WTC11 (cell line): Measurements from ENCODE around the gene GRM8. TPM values are rescaled to one million over a fixed set of nuclear protein-coding genes. Genes with fewer than 3 reads are reported as not detected.

Experiments used
- ATAC-seq: fragments of 200-7000 bp; cut with Tn5 transposase; 2 replicates; pipeline ENCODE4 v1.10.0; 2021; ENCODE audit warnings: mild to moderate bottlenecking, moderate library complexity
- CTCF ChIA-PET: fragments of 300-600 bp; sonication (Branson Sonifier 250); formaldehyde crosslinking; loops from one replicate; lab custom pipeline; 2021; ENCODE audit warnings: antibody characterized with exemption; lab: Charles Lee
- POLR2A ChIA-PET: fragments of 350-600 bp; sonication (Branson Sonifier 250); formaldehyde crosslinking; loops from one replicate; lab custom pipeline; 2021; ENCODE audit warnings: antibody characterized with exemption; lab: Charles Lee
- DNase-seq: peaks from one replicate; pipeline ENCODE4 v3.0.0; 2021; ENCODE audit warnings: low spot score
- H3K27ac Mint-ChIP-seq: 2 replicates; pipeline ENCODE4 v1.8.0; 2021; ENCODE audit warnings: mixed read lengths
- H3K27me3 Mint-ChIP-seq: 2 replicates; pipeline ENCODE4 v1.8.0; 2021; ENCODE audit warnings: low read depth, mild to moderate bottlenecking, moderate library complexity, mixed read lengths
- H3K36me3 Mint-ChIP-seq: 2 replicates; pipeline ENCODE4 v1.8.0; 2021; ENCODE audit warnings: mixed read lengths
- H3K4me1 Mint-ChIP-seq: 2 replicates; pipeline ENCODE4 v1.8.0; 2022; ENCODE audit warnings: mixed read lengths
- H3K4me3 Mint-ChIP-seq: 2 replicates; pipeline ENCODE4 v1.8.0; 2021; ENCODE audit warnings: mild to moderate bottlenecking, moderate library complexity, mixed read lengths
- H3K9me3 Mint-ChIP-seq: 2 replicates; pipeline ENCODE4 v1.8.0; 2021; ENCODE audit warnings: mixed read lengths
- NR2C2 ChIP-seq: sonication (generic); formaldehyde crosslinking; IDR thresholded peaks from 2 replicates; pipeline ENCODE4 v1.8.0; 2022; ENCODE audit warnings: mild to moderate bottlenecking, missing genetic modification reagents
- RORB ChIP-seq: fragments of 250-450 bp; sonication (Bioruptor Pico); IDR thresholded peaks from 2 replicates; pipeline ENCODE4 v1.9.0; 2021; ENCODE audit warnings: mild to moderate bottlenecking
- SOX15 ChIP-seq: fragments of 250-450 bp; sonication (Bioruptor Pico); IDR thresholded peaks from 2 replicates; pipeline ENCODE4 v1.9.0; 2021; ENCODE audit warnings: mild to moderate bottlenecking
- TEAD4 ChIP-seq: sonication (generic); formaldehyde crosslinking; IDR thresholded peaks from 2 replicates; pipeline ENCODE4 v1.8.0; 2022; ENCODE audit warnings: mild to moderate bottlenecking, missing genetic modification reagents
- ZNF138 ChIP-seq: sonication (generic); formaldehyde crosslinking; conservative IDR thresholded peaks from 2 replicates; pipeline ENCODE4 v1.8.1; 2022; ENCODE audit warnings: mild to moderate bottlenecking, moderate library complexity, missing genetic modification reagents
- ZNF671 ChIP-seq: fragments of 250-450 bp; sonication (Bioruptor Pico); IDR thresholded peaks from 2 replicates; pipeline ENCODE4 v1.8.0; 2021; ENCODE audit warnings: mild to moderate bottlenecking
- total RNA-seq: library from RNA; stranded (reverse); gene quantifications from 3 replicates; pipeline ENCODE4 v1.2.3, GENCODE V29; 2021
- TF ChIP-seq, protein P1 (sequence below): fragments of 200-600 bp; IDR thresholded peaks from 2 replicates; pipeline ENCODE4 v1.8.0; 2022; ENCODE audit warnings: antibody characterized with exemption
- TF ChIP-seq, protein P2 (sequence below): fragments of 250-450 bp; sonication (Bioruptor Pico); conservative IDR thresholded peaks from 2 replicates; pipeline ENCODE4 v1.9.0; 2021; ENCODE audit warnings: mild to moderate bottlenecking
- TF ChIP-seq, protein P3 (sequence below): sonication (generic); formaldehyde crosslinking; IDR thresholded peaks from 2 replicates; pipeline ENCODE4 v1.8.0; 2022; ENCODE audit warnings: mild to moderate bottlenecking, missing genetic modification reagents
- TF ChIP-seq, protein P4 (sequence below): sonication (generic); formaldehyde crosslinking; IDR thresholded peaks from 2 replicates; pipeline ENCODE4 v1.8.1; 2023; ENCODE audit warnings: mild to moderate bottlenecking, missing genetic modification reagents
- TF ChIP-seq, protein P5 (sequence below): sonication (generic); formaldehyde crosslinking; IDR thresholded peaks from 2 replicates; pipeline ENCODE4 v1.8.1; 2022; ENCODE audit warnings: low read depth, missing genetic modification reagents, borderline replicate concordance
- TF ChIP-seq, protein P6 (sequence below): fragments of 250-450 bp; sonication (Bioruptor Pico); IDR thresholded peaks from 2 replicates; pipeline ENCODE4 v1.9.0; 2021; ENCODE audit warnings: moderate library complexity, mild to moderate bottlenecking, inconsistent platforms, borderline replicate concordance

Gene GRM8
- total RNA-seq, 1 experiment from 2014 or later, result 2.3 TPM

DNA sequence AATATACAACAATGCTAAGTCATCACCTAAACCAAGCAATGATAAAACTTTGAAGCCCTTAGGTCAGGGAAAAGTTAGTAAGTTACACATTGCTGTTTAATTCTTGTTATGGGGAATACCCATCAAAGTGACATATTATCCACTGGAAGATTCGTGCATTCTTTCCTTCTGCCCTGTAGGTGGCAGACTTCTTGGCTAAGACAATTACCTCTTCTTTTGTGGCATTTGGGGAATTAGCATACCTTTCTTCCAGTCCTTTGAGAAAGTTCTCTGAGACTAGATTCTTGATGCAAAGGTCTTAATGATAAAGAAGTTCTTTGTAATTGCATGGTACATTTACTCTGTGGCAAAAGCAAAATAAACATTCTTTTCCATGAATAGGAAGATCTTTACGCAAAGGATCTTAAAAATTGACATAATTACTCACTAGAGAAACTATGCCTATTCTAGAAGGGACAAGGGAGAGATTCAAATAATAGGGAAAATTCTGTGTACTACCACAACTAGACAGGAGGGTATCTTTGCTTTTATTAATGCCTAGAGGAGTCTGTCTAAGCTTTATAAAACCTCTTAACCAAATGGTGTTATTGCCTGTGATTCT, 395.9 kb downstream of the GRM8 start:
- H3K9me3 Mint-ChIP-seq, result no peaks in the 10 kb centered on the region
- H3K27me3 Mint-ChIP-seq, result no peaks in the 10 kb centered on the region
- H3K27ac Mint-ChIP-seq, result no peak overlapping the region; the same call in 1 of the 2 replicates
- TF ChIP-seq, protein P1, sequence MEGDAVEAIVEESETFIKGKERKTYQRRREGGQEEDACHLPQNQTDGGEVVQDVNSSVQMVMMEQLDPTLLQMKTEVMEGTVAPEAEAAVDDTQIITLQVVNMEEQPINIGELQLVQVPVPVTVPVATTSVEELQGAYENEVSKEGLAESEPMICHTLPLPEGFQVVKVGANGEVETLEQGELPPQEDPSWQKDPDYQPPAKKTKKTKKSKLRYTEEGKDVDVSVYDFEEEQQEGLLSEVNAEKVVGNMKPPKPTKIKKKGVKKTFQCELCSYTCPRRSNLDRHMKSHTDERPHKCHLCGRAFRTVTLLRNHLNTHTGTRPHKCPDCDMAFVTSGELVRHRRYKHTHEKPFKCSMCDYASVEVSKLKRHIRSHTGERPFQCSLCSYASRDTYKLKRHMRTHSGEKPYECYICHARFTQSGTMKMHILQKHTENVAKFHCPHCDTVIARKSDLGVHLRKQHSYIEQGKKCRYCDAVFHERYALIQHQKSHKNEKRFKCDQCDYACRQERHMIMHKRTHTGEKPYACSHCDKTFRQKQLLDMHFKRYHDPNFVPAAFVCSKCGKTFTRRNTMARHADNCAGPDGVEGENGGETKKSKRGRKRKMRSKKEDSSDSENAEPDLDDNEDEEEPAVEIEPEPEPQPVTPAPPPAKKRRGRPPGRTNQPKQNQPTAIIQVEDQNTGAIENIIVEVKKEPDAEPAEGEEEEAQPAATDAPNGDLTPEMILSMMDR, result peak; percentile 52
- TF ChIP-seq NR2C2, result no peak
- no peak for TF ChIP-seq SOX15 (CRISPR knock-in tag)
- TF ChIP-seq, protein P2, sequence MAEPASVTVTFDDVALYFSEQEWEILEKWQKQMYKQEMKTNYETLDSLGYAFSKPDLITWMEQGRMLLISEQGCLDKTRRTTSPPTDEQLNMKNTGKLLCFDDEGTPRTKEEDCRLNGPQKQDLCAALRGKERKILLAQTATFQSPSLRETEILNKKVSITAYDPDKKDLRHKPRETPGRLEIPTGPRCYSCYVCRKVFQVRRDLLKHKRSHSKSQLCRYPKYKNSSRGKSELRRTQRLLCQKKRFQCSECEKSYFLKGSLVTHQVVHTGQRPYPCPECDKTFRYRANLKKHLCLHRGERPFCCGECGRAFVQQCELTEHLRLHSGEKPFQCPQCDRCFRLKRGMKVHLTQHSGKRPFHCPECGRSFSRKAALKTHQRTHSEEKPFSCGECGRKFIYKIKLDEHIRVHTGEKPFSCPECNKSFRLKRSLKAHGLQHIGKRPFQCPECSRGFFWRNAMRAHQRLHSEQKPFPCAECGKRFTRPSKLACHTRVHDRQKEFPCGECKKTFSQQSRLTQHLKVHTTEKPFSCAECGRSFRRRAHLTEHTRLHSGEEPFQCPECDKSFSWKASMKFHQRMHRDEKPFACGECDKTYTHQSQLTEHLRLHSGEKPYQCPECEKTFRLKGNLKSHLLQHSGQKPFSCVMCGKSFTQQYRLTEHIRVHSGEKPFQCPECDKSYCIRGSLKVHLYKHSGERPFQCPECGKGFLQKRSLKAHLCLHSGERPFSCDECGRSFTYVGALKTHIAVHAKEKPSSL (CRISPR knock-in tag), result no peak
- no peak for TF ChIP-seq TEAD4 (CRISPR knock-in tag)
- peaks cover 23% of the 10 kb centered on the region for H3K4me1 Mint-ChIP-seq
- H3K4me3 Mint-ChIP-seq, result no peak overlapping the region
- POLR2A ChIA-PET, result no interaction called here
- no peak for DNase-seq
- CTCF ChIA-PET, result interaction anchor here (0.9 to 1.6 kb wide), 3 partner anchors 8 to 150 kb away, joined by 4 to 6 read pairs (median 4); no protein-coding TSS in a partner anchor
- peak; percentile 86 for ATAC-seq
- H3K36me3 Mint-ChIP-seq, result no peaks in the 10 kb centered on the region

DNA sequence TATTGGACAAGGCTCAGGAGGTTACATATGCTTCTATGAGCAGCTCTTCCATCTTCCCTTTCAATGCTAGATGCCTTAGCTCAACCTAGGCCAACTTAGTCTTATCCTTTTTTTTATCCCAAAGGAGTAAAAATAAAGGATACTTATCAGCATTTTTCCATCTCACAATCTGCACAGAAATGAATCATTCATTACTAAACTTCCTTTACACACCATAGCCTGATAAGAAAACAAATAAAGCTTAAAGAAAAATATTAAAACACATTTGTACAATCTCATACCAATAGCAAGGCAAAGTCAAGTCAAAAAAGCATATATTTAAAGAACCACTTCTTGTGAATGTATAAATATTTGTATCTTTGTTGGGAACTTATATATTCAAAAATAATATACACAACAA, 407.4 kb downstream of the GRM8 start:
- ChIA-PET POLR2A (no interaction called here), CTCF (no interaction called here)
- no peaks in the 10 kb centered on the region for H3K36me3 Mint-ChIP-seq
- no peaks in the 10 kb centered on the region; the same call in 1 of the 2 replicates for H3K4me1 Mint-ChIP-seq
- TF ChIP-seq SOX15 (CRISPR knock-in tag), result no peak
- TF ChIP-seq, protein P3, sequence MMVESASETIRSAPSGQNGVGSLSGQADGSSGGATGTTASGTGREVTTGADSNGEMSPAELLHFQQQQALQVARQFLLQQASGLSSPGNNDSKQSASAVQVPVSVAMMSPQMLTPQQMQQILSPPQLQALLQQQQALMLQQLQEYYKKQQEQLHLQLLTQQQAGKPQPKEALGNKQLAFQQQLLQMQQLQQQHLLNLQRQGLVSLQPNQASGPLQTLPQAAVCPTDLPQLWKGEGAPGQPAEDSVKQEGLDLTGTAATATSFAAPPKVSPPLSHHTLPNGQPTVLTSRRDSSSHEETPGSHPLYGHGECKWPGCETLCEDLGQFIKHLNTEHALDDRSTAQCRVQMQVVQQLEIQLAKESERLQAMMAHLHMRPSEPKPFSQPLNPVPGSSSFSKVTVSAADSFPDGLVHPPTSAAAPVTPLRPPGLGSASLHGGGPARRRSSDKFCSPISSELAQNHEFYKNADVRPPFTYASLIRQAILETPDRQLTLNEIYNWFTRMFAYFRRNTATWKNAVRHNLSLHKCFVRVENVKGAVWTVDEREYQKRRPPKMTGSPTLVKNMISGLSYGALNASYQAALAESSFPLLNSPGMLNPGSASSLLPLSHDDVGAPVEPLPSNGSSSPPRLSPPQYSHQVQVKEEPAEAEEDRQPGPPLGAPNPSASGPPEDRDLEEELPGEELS, result no peak
- ATAC-seq (no peak), DNase-seq (no peak)
- no peak overlapping the region for H3K27ac Mint-ChIP-seq
- no peak overlapping the region for H3K4me3 Mint-ChIP-seq
- H3K9me3 Mint-ChIP-seq, result peaks cover 21% of the 10 kb centered on the region
- no peaks in the 10 kb centered on the region for H3K27me3 Mint-ChIP-seq

DNA sequence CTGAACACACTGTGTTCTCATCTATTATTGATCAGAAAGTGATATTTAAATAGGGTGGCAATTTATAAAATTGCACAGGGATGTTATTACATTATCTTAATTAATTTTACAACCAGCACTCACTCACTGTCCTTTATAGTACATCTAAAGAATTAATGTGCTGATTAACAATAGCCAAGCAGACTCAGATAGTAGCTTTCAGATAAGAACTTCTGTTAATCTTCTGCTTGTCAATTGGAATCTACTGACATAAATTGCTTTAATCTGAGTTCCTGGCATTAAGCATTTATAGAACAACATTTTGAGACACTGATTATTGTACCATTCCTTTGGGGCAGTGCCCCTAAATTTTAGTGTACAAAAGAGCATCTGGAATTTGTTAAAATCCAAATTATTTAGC, 408.9 kb downstream of the GRM8 start:
- Mint-ChIP-seq H3K36me3 (no peaks in the 10 kb centered on the region), H3K4me1 (no peaks in the 10 kb centered on the region; the same call in 1 of the 2 replicates), H3K9me3 (peaks cover 10% of the 10 kb centered on the region), H3K4me3 (no peak overlapping the region), H3K27me3 (no peaks in the 10 kb centered on the region), H3K27ac (no peak overlapping the region)
- TF ChIP-seq, protein P4, sequence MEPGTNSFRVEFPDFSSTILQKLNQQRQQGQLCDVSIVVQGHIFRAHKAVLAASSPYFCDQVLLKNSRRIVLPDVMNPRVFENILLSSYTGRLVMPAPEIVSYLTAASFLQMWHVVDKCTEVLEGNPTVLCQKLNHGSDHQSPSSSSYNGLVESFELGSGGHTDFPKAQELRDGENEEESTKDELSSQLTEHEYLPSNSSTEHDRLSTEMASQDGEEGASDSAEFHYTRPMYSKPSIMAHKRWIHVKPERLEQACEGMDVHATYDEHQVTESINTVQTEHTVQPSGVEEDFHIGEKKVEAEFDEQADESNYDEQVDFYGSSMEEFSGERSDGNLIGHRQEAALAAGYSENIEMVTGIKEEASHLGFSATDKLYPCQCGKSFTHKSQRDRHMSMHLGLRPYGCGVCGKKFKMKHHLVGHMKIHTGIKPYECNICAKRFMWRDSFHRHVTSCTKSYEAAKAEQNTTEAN (CRISPR knock-in tag), result no peak
- TF ChIP-seq ZNF138 (no peak), ZNF671 (CRISPR knock-in tag) (no peak), RORB (CRISPR knock-in tag) (no peak)
- TF ChIP-seq, protein P5, sequence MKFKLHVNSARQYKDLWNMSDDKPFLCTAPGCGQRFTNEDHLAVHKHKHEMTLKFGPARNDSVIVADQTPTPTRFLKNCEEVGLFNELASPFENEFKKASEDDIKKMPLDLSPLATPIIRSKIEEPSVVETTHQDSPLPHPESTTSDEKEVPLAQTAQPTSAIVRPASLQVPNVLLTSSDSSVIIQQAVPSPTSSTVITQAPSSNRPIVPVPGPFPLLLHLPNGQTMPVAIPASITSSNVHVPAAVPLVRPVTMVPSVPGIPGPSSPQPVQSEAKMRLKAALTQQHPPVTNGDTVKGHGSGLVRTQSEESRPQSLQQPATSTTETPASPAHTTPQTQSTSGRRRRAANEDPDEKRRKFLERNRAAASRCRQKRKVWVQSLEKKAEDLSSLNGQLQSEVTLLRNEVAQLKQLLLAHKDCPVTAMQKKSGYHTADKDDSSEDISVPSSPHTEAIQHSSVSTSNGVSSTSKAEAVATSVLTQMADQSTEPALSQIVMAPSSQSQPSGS (CRISPR knock-in tag), result no peak
- TF ChIP-seq, protein P6, sequence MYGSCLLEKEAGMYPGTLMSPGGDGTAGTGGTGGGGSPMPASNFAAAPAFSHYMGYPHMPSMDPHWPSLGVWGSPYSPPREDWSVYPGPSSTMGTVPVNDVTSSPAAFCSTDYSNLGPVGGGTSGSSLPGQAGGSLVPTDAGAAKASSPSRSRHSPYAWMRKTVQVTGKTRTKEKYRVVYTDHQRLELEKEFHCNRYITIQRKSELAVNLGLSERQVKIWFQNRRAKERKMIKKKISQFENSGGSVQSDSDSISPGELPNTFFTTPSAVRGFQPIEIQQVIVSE, result no peak
- TF ChIP-seq, protein P1, result no peak
- CTCF ChIA-PET, result interaction anchor here (1.2 kb wide), 1 partner anchor 41 kb away, joined by 4 read pairs; no protein-coding TSS in a partner anchor
- POLR2A ChIA-PET, result no interaction called here
- no peak for ATAC-seq
- DNase-seq, result no peak
